T47D (cell line): Measurements from ENCODE around the gene ITIH5.

Experiments
- DNase-seq, 2 experiments: peaks; one replicate each; pipeline versions ENCODE4 v3.0.0 to v3.0.0-alpha.2; 2011 to 2012; ENCODE audit warnings: low read depth in 1 of 2, low spot score in 1 of 2
- JUND ChIP-seq: IDR thresholded peaks from 2 replicates; pipeline ENCODE4 v1.6.1; 2012; ENCODE audit warnings: low read depth
- in situ Hi-C: cut with HindIII; loops from 2 replicates; pipeline ENCODE4 v1.10.0; 2016; ENCODE audit warnings: low sequenced_read_pairs, low pct_unique_long_range_greater_than_20kb

The ITIH5 gene

DNA sequence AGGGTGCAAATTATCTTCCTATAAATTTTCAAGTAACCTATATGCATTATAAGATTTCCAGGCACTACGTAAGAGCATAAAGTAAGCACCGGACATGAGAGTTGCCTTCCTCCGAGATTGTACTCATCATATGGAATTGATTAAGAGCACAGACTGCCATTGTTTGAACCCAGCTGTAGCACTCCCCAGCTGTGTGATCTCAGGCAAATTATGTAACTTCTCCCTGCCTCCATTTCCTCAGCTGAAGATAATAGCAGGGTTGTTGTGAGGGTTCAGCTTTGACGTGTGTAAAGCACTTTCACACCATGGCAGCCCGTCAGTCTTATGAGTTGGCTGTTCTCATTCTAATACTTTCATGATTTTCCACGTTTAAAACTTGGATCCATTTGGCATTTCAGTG, 122.6 kb downstream of the ITIH5 start:
- TF ChIP-seq JUND: no peak
- in situ Hi-C loops: no loop called here
- DNase-seq: no peak

DNA sequence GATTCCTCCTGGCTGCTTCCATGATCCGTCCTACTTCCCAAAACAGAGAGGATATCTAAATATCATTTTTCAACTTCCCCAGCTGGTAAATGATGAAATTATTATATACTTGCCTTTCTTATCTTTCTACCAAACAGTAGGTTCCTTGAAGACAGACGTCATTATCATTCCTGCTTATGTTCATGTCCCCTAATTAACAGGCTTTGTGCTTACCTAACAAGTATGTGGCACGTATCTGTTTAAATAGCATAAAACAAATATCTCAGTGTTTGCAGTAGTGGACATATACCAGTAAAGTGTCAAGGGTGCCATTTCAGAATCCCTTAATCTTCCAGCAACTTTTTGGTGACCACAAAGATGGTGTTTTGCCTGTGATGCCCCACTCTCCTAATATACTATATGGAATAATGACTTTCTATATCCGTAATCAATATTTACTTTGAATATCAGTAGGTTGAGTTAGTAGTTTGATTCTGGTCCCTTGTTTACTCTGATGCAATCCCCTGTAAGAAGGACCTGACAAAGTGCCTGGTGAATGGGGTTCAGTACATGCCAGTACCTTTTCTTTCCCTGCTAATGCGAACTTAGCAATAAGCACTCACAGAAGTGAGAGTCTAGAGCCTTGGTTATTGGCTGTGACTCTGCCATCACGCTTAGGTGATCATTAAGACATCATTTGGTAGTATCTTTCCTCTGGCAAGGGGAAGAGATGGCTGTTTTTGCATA, 124.4 kb downstream of the ITIH5 start:
- DNase-seq: no peak
- in situ Hi-C loops: no loop called here
- no peak for TF ChIP-seq JUND

DNA sequence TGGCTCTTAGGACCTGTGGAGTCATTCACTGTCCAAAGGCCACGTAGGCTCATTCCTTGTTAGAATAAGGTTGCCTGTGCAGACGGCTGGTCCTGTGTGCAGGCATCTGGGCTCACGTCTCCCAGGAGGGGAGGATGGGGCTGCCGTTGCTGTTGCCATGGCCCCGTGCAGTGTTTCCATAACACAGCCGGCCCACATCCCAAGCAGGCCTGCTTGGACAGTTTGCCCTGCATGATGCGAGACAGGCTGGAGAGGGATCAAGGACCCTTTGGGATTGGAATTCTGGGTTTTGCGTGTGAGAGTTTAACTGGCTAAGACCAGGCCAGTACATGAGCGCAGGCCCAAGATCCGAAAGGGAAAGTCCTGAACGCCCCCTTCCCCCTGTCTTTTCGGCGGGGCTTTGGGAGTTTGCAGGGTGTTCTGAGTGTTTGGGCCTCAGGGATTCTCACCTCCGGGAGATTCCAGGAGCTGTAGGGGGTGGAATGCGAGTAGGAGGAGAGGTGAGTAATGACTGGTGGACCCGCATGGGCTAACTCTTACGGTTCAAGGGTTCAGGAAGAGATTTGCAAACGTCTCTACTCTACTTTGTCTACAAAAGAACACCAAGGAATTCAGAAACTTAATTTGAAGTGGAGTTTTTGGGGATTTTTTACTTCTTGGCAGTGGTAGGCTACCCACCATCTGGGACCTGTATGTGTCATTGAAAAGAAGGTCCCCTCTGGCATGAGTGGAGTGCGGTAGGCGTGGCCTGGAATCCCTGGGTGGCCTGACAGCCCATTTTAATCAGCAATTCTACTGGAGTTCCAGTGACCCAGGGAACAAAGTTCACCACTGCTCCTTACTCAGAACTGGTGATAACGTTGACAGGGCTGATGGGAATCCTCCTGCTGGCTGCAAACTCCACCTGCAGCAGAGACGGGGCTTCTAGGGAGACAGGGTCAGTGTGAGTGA, 125.4 kb downstream of the ITIH5 start:
- no peak for TF ChIP-seq JUND
- in situ Hi-C loops: no loop called here
- no peak for DNase-seq

DNA sequence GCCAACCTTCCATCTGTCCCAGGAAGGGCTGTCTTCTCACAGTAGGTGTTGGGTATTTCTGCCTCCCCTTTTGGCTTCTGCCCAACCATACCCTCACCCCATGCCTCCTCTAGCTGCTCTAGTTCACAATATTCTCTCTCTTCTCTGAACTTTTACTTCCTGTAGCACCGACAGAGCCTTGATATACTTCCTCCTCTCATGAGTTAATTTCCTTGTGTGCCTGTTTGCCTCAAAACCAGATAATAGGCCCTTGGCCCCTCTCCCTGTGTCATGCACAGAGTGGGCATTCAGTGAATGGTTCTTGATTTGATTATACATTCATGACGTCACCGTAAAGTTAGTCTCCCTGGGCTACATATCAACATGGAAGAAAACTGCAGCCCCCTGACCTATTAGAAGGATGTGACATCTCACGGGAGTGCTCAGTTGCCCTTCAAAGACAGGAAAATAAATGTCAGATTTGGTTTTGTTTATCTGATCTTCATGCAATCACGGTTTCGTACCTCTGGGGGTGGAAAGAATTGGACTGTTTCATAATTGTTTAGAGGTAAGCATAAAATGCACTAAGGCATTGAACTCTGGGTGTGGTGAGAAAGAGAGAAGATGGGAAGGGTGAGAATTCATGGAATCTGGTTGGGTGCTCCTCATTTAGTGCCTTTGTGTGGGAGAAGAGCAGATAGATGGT, 127.7 kb downstream of the ITIH5 start:
- in situ Hi-C loops: no loop called here
- DNase-seq: no peak
- TF ChIP-seq JUND: no peak

DNA sequence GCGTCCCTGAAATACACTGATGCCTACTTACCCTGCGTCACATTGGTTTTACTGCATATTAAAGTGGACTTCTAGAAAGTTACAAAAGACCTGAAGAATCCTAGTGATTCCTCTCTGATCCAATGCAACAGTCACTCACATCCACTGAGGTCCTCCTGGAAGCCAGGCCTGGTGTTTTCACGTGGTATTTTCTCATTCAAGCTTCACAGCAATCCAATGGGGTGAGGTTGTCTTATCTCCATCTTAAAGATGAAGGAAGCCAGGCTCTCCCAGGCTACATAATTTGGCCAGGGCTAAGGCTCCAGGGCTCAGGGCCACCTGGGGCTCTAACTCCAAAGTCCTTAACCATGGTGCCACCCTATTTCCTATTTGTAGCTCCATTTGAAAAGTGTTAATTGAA, 129.6 kb downstream of the ITIH5 start:
- no peak for TF ChIP-seq JUND
- in situ Hi-C loops: no loop called here
- no peak for DNase-seq

DNA sequence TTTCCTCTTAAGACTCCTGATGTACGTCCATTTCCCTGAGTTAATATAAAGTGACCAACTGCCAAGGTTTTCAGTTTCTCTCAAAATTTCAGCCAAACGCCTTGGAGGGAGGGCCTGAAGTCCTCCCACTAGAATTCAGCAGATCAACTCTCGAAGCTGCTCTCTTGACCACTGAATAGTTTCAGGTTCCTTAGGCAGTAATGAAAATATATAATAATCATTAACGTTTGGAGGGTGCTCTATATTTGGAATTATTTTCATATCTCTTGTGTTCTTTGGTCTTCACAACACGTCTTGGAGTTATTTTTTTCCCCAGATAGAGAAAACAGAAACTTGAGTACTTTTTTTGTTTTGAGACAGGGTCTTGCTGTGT, 132.3 kb downstream of the ITIH5 start:
- no peak for TF ChIP-seq JUND
- no peak for DNase-seq
- in situ Hi-C loops: no loop called here

DNA sequence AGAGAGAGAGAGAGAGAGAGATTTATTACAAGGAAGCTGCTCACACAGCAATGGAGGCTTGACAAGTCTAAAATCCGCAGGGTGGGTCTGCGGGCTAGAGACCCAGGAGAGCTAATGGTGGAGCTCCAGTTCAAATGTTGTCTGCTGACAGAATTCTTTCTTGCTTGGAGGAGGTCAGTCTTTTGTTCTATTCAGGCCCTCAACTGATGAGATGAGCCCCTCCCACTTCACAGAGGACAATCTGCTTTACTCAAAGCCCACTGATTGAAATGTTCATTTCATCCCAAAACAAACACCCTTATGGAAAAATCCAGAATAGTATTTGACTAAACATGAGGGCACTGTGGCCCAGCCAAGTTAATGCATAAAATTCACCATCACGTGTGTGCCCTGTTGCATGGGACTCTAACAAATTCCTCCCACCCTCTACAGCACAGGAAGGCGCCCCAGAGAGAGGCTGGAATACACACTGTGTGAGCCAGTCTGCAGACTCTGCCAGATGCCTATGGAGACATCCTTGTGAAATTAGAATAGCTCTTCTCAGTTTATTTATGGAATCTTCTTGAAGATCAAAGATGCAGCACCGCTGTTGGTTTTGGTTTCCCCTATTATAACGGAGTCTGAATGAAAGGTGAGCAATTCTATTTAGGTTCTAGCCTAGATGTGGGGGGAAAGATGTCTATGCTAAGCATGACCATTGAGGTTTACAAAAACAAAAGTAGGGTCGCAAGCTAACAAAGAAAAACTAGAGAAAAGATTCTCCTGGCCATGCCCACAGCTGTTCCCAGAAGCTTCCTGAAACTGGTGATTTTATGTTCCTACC, 132.9 kb downstream of the ITIH5 start:
- no peak for DNase-seq
- in situ Hi-C loops: no loop called here
- TF ChIP-seq JUND: no peak

DNA sequence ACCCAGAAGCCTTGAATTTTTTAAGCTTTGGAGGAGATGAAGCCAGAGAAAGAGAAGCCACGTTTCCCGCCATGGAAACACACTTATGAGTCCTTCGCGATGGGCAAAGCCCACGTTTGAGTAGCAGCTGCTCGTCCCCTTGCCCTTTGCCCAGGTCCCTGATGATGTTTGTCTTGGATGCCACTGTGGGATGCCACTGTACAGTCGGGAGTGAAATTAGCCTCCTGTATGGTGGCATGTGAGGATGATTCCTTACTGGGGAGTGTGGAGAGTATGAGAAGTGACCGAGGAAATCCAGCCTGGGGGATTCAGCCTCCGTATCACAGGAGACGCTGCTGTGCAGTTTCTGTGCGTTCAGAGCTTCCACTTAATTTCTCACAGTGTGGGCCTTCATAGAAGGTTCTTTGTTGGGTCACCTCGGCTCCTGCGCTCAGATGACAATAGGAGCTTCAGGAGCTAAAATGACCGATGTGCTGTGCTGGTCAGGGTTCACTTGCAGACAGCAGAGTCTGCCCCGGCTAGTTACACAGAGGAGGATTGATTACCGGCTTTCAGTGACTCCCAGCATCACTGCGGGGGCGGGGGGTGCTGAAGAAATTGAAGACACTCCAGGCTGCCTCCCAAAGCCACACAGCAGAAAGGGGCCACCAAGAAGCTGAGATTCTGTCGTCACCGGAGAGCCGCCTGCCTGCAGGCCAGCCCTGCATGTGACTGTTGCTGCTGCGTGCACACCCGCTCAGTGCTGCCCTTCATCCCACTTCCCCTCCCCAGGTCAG, 133.9 kb downstream of the ITIH5 start:
- no peak for TF ChIP-seq JUND
- DNase-seq: no peak
- in situ Hi-C loops: no loop called here

DNA sequence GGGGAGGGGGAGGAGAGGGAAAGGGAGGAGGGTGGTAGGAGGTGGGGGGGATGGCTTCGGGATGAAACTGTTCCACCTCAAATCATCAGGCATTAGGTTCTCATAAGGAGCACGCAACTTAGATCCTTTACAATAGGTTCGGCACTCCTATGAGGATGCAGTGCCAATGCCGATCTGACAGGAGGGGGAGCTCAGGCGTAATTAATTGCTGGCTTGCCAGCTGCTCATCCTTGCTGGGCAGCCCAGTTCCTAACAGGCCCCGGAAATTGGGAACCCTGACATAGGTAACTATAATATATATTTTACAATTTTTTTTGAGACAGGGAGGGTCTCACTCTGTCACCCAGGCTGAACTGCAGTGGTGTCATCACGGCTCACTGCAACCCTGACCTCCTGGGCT, 137.1 kb downstream of the ITIH5 start:
- in situ Hi-C loops: no loop called here
- DNase-seq: peak in 1 of 2 experiments; percentile 75
- no peak for TF ChIP-seq JUND

DNA sequence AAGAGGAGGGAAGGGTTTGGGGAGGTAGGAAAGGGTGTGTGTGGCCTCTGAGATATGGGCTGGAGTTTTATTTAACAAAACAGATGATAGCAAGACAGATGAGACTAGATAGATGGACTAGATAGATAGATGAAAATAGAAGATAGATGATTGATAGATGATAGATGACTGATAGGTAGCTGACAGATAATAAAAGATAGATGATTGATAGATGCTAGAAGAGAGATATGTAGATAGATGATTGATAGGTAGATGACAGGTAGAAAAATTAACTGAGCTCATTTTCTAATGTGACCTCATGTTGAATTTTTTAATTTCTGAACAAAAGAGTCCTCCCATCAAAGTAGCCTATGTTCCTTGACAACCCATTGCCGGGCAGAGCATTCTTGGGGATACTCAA, 139.3 kb downstream of the ITIH5 start:
- no peak for DNase-seq
- in situ Hi-C loops: no loop called here
- TF ChIP-seq JUND: no peak

DNA sequence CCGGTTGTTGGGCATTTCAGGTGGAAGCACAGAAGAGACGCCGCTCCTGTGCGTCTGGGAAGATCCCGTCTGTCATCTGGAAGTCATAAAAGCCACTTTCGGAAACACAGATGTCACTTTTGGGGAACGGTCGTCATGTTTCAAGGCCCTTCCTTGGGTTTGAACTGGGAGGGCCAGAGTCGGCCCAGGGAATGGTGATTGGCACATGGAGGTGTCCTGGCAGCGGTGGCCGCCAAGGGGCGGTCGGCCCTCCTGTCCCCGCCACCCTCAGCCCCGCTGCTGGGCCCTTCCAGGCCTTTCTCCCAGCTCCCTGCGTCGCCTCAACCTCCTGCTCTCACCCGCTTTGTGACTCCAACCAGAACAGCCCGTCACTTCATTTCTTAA, 140.8 kb downstream of the ITIH5 start:
- no peak for DNase-seq
- TF ChIP-seq JUND: no peak
- in situ Hi-C loops: no loop called here
